Measurements from ENCODE around the gene IFT22. TPM values are rescaled to one million over a fixed set of nuclear protein-coding genes. Genes with fewer than 3 reads are reported as not detected.
"Not testable (repeated sequence)": the region's sequence is repeated elsewhere in the genome, so short reads cannot be mapped to it uniquely, and the experiment has no call there.

The IFT22 gene
- total RNA-seq, 1 donor from 2014 or later, result 32.0 TPM

GRCh38 chr7:101294832-101295121 is 26.8 kb downstream of the IFT22 start:
- Histone ChIP-seq H3K27me3 (ENCODE audit: low read depth) (peaks cover 100% of the 10 kb centered on the region), H3K9me3 (replicated peaks) (no peaks in the 10 kb centered on the region), H3K27ac (replicated peaks) (no peak overlapping the region), H3K36me3 (no peaks in the 10 kb centered on the region), H3K4me3 (no peak overlapping the region), H3K4me1 (no peaks in the 10 kb centered on the region)
- intact Hi-C loops (cut with micrococcal nuclease), result no loop called here
- TF ChIP-seq CTCF (IDR thresholded peaks at IDR 0.05; ENCODE audit: borderline replicate concordance), result no peak
- no peak for DNase-seq

GRCh38 chr7:101294039-101294831 is 27.4 kb downstream of the IFT22 start:
- Histone ChIP-seq H3K27ac (replicated peaks) (no peak overlapping the region), H3K36me3 (no peaks in the 10 kb centered on the region), H3K9me3 (replicated peaks) (no peaks in the 10 kb centered on the region), H3K4me1 (no peaks in the 10 kb centered on the region), H3K27me3 (ENCODE audit: low read depth) (peaks cover 100% of the 10 kb centered on the region), H3K4me3 (no peak overlapping the region)
- DNase-seq, result no peak
- TF ChIP-seq CTCF (IDR thresholded peaks at IDR 0.05; ENCODE audit: borderline replicate concordance), result no peak
- intact Hi-C loops (cut with micrococcal nuclease), result no loop called here

GRCh38 chr7:101293069-101294021 is 28.3 kb downstream of the IFT22 start:
- H3K9me3 ChIP-seq (replicated peaks); H3K27ac ChIP-seq (replicated peaks); DNase-seq; H3K36me3 ChIP-seq; intact Hi-C loops (cut with micrococcal nuclease); H3K4me3 ChIP-seq; H3K4me1 ChIP-seq: not testable (repeated sequence)
- peaks cover 100% of the 10 kb centered on the region for H3K27me3 ChIP-seq (ENCODE audit: low read depth)

GRCh38 chr7:101292566-101292965 is 29.0 kb downstream of the IFT22 start:
- H3K4me1 ChIP-seq; H3K4me3 ChIP-seq; intact Hi-C loops (cut with micrococcal nuclease); H3K36me3 ChIP-seq; H3K27ac ChIP-seq (replicated peaks); DNase-seq; H3K9me3 ChIP-seq (replicated peaks): not testable (repeated sequence)
- H3K27me3 ChIP-seq (ENCODE audit: low read depth), result peaks cover 95% of the 10 kb centered on the region

GRCh38 chr7:101290186-101291037 is 31.2 kb downstream of the IFT22 start:
- H3K4me3 ChIP-seq; H3K9me3 ChIP-seq (replicated peaks); H3K27ac ChIP-seq (replicated peaks); H3K36me3 ChIP-seq; intact Hi-C loops (cut with micrococcal nuclease); H3K4me1 ChIP-seq: not testable (repeated sequence)
- peak; percentile 76 for TF ChIP-seq CTCF (IDR thresholded peaks at IDR 0.05; ENCODE audit: borderline replicate concordance)
- DNase-seq, result peak; percentile 51
- H3K27me3 ChIP-seq (ENCODE audit: low read depth), result peaks cover 74% of the 10 kb centered on the region

GRCh38 chr7:101289687-101290086 is 31.9 kb downstream of the IFT22 start:
- H3K36me3 ChIP-seq; H3K4me3 ChIP-seq; DNase-seq; H3K27ac ChIP-seq (replicated peaks); H3K4me1 ChIP-seq; intact Hi-C loops (cut with micrococcal nuclease); H3K9me3 ChIP-seq (replicated peaks): not testable (repeated sequence)
- peaks cover 67% of the 10 kb centered on the region for H3K27me3 ChIP-seq (ENCODE audit: low read depth)

All from left ventricle myocardium inferior (tissue), 1 donor.